ENCODE results near the gene TRPC6. TPM values are rescaled to one million over a fixed set of nuclear protein-coding genes. Genes with fewer than 3 reads are reported as not detected.

Gene TRPC6
- 0.78 TPM for total RNA-seq
- long read RNA-seq, result 0 reads

GRCh38 chr11:101583251-101584128 is at the start of gene TRPC6:
TSS of gene TRPC6 (minus strand) at chr11:101584007. CDS start at chr11:101583503, 504 bp downstream.
- no peak for DNase-seq (ENCODE audit: low spot score)
- intact Hi-C loops (cut with DNase I), result no loop called here

DNA sequence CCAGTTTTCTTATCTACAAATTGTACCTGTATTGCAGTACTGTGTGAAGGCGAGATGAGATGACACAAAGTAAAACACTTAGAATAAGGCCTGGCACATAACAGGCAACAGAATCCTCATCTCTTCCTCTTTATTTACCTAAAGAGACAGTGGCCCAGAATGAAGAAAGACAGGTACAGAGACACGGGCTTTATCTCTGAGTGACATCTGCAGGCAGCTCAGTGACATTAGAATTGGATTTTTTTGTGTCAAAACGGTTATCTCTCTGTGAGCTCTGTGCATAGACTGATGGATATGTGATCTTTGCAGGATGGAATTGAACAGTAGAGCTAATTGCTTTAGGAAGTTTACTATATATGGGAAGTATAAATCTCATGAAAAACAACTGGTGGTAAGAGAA is 36.2 kb upstream of the TRPC6 start:
- DNase-seq (ENCODE audit: low spot score), result no peak
- intact Hi-C loops (cut with DNase I), result no loop called here

DNA sequence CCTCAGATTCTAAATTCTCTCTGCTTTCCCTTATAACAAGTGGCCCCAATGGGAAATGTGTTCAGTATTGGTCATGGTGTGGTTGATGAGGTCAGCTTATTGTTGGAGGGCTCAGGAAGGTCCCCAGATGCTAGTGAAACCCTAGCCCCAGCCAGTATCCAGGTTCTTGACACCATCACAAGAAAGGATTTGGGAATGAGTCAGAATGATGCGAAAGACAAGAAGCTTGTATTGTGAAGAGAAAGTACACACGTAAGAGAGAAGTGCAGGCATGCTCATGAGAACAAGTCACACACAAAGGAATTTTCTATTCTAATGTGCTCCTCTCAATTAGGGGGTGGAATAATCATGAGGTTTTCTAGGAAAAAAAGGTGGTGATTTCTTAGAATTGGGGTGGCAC is 34.9 kb upstream of the TRPC6 start:
- intact Hi-C loops (cut with DNase I), result no loop called here
- DNase-seq (ENCODE audit: low spot score), result no peak

GRCh38 chr11:101617735-101618332 is 34.0 kb upstream of the TRPC6 start:
- intact Hi-C loops (cut with DNase I), result no loop called here

GRCh38 chr11:101612481-101612880 is 28.7 kb upstream of the TRPC6 start:
- DNase-seq (ENCODE audit: low spot score), result no peak
- intact Hi-C loops (cut with DNase I), result no loop called here

More at GRCh38 chr11:101617735-101618332, 34.0 kb upstream of the TRPC6 start:
- DNase-seq (ENCODE audit: low spot score), result no peak

DNA sequence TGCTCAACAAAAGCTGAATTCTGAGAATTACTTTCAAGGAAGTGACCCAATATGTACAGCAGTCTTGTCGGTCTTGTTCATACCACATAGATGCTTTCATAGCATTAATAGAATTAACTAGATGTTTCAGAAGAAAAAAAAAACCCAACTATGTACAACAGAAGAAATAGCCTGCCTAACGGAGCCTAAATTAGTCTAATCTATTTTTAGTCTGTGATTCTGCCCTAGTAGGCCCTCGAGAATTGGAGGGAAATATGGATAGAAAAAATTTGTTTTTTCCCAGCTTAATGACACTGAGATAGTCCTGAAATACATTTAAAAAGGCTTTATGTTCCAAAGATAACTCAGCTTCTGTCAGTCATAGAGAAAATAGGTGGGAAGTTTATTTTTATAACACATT is 17.1 kb upstream of the TRPC6 start:
- intact Hi-C loops (cut with DNase I), result no loop called here
- DNase-seq (ENCODE audit: low spot score), result no peak

DNA sequence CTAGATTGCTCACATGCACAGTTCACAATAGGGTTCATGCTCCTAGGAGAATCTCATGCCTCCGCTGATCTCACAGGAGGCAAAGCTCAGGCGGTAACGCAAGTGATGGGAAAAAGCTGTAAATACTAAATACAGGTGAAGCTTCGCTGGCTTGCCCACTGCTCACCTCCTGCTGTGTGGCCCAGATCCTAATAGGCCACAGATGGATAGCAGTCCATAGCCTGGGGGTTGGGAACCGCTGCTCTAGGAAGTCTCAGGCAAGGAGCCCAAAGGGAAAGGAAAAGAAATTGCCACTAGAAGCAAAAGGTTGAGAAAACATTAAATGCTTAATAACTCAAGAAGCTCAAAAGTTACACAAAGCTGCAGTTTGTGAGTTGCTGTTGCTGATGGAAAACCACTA is 3.2 kb upstream of the TRPC6 start:
- intact Hi-C loops (cut with DNase I), result no loop called here
- no peak for DNase-seq (ENCODE audit: low spot score)

- no peak for DNase-seq (ENCODE audit: low spot score)
- intact Hi-C loops (cut with DNase I), result no loop called here
These were observed 848 bp upstream of the TRPC6 start for GRCh38 chr11:101584655-101585054.

GRCh38 chr11:101584129-101584515 is 315 bp upstream of the TRPC6 start:
- intact Hi-C loops (cut with DNase I), result no loop called here
- no peak for DNase-seq (ENCODE audit: low spot score)

DNA sequence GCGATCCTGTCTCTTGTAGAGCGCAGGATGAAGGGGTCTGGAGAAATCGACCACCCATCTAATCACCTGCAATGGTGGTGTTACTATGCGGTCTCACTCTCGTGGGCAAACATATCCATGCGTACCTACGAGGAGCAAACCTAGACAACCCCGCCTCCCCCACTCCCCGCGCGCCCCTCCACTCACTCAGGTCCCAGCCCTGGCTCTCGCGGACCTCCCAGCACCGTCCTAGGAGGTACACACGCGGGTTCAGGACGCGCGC is 887 bp downstream of the TRPC6 start:
- intact Hi-C loops (cut with DNase I), result no loop called here
- DNase-seq (ENCODE audit: low spot score), result no peak

DNA sequence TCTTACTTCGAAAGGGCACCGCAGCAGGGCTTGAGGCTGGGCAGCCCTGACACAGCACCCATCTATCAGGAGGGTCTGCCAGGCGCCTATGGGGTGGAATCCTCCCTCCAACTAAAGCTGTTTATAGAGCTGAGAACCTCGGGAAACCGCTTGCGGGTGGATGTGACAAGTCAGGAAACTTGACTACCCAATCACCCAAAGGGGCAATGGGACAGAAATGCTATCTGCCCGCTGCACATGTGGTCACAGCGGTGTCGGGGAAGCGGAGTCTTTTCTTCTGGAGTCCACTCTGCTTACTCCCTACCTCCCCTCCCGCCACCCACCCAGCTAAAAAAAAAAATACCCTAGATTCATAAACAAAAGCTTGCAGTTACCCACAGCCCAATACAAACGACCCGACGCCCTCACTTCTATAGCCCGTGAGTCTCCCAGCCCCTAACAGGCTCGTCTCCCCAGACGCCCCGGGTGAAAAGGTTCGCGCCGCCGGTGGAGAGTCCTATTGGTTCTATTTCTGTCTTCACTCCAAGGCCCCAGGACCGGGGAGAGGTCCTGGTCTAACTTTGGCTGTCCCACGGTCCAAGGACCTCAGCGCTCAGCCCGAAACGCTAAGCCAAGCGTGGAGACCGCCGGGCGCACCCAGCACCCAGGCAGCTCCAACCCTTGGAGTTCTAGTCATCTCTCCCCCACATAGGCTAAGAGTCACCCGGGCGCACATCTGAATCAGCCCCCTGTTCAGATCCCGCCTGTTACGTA is 1.4 kb downstream of the TRPC6 start:
- intact Hi-C loops (cut with DNase I), result no loop called here
- DNase-seq (ENCODE audit: low spot score), result no peak

DNA sequence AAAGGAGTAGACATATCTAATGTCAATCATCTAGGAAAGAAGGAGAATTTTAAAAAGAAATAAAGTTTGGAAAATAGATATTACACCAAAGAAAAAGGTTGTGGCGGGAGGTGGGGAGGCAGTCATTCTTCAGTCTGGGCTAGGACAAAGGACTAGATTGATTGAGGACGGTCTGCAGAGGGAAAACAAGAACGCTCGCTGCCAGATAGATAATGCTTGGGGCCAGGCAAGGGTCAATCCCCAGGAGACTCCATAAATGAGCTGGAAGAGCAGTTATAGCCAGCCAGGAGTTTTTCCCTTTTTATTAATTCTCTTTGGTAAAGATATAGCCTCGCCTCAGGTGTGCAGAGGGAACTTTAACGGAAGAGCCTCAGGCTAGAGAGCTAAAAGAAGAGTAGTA is 6.3 kb downstream of the TRPC6 start:
- no peak for DNase-seq (ENCODE audit: low spot score)
- intact Hi-C loops (cut with DNase I), result no loop called here

GRCh38 chr11:101576456-101576855 is 7.4 kb downstream of the TRPC6 start:
- intact Hi-C loops (cut with DNase I), result no loop called here
- no peak for DNase-seq (ENCODE audit: low spot score)

GRCh38 chr11:101574886-101575285 is 8.9 kb downstream of the TRPC6 start:
- DNase-seq (ENCODE audit: low spot score), result no peak
- intact Hi-C loops (cut with DNase I), result no loop called here

GRCh38 chr11:101567071-101567470 is 16.7 kb downstream of the TRPC6 start:
- intact Hi-C loops (cut with DNase I), result no loop called here
- DNase-seq (ENCODE audit: low spot score), result no peak

GRCh38 chr11:101566626-101567025 is 17.2 kb downstream of the TRPC6 start:
- intact Hi-C loops (cut with DNase I), result no loop called here
- DNase-seq (ENCODE audit: low spot score), result no peak

GRCh38 chr11:101563166-101563565 is 20.6 kb downstream of the TRPC6 start:
- no peak for DNase-seq (ENCODE audit: low spot score)
- intact Hi-C loops (cut with DNase I), result no loop called here

- intact Hi-C loops (cut with DNase I), result no loop called here
- DNase-seq (ENCODE audit: low spot score), result no peak
These were observed 28.4 kb downstream of the TRPC6 start for GRCh38 chr11:101555366-101555765.

DNA sequence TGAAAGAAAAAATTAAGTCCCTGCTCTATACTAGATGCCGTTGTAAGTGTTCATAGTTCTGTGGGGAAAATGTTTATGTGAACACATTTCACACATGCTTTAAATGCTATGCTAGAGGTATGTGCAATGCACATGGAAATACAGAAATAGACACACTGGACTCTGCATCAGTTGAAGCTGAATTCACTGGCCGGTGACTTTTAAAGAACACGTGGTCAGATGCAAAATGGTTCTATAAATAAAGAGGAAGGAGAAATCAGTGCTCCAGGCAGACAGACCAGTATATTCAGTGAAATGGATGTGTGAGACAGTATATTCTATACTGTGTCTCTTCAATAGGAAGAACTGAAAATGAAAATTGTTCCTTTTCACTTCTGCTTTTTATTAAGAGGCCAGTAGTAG is 29.9 kb downstream of the TRPC6 start:
- intact Hi-C loops (cut with DNase I), result no loop called here

DNA sequence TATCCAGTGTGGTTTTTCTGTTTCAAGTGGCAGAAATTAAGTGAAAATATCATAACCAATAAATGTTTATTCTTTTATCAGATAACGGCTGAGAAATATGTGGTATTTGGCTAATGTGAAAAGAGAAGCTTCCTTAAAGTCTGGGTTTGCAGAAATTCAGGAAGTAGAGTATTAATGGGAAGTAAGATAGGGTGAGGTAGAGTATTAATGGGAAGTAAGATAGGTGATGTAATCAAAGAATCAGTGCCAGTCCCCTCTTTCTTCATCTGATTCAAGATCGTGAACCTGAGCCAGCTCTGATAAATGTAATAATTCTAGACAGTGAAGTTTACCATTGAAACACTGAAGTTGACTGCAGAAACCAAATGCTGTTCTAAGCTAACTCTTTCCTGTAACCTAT is 30.9 kb downstream of the TRPC6 start:
- intact Hi-C loops (cut with DNase I), result no loop called here
- no peak for DNase-seq (ENCODE audit: low spot score)

More for the DNA sequence above, 29.9 kb downstream of the TRPC6 start:
- no peak for DNase-seq (ENCODE audit: low spot score)

DNA sequence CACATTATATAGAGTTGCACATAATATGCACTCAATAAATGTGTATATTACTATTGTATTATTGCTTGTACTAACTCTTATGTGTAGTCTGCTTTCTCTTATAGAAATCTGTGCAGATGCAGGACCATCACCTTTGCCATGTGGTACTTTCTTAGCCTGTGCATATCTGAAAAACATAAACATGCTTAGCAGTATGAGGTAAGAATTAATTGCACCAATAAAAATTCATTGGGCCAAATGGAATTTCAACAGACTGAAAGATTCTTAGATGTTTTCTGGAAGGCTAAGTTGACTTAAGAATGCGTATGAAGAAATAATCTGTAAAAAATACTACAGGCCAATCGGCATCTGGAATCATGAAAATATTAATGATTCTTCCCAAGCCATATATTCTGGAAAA is 55.3 kb downstream of the TRPC6 start:
- no peak for DNase-seq (ENCODE audit: low spot score)
- intact Hi-C loops (cut with DNase I), result no loop called here

All from cardiac septum (tissue), 1 donor.